GM20431 (cell line): ENCODE data around the gene CHURC1.

Experiments used
- in situ Hi-C: fragments of 300-500 bp; cut with MseI, MboI; formaldehyde crosslinking; loops from one replicate; pipeline ENCODE4 v1.15.0; 2020; ENCODE audit warnings: low sequenced_read_pairs; ENCODE audit not compliant: unreplicated experiment

The CHURC1 gene

DNA sequence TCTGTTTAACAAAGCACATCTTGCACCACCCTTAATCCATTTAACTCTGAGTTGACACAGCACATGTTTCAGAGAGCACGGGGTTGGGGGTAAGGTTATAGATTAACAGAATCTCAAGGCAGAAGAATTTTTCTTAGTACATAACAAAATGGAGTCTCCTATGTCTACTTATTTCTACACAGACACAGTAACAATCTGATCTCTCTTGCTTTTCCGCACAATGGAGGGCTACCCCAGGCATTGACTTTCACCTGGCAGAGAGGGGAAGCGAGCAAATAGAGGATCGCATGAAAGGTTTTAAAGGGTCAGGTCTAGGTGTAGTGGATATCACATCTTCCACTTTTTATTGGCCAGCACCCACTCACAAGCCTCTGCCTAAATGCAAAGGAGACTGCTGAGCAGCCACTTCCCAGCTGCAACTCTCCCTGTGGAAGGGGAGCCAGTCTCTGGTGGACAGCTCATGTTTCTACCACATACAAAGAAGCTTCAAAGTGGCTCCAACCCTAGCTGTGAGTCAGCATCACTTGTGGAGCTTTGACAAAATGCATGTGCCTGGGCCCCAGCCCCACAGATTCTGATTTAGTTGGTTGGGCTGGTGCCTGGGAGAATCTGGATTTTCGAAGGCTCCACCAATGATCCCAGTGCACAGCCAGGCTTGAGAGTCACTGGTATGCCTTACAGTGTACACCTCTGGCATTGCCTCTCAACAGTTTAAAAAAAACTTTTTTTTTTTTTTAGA is 65.2 kb downstream of the CHURC1 start:
- in situ Hi-C loops, result no loop called here

DNA sequence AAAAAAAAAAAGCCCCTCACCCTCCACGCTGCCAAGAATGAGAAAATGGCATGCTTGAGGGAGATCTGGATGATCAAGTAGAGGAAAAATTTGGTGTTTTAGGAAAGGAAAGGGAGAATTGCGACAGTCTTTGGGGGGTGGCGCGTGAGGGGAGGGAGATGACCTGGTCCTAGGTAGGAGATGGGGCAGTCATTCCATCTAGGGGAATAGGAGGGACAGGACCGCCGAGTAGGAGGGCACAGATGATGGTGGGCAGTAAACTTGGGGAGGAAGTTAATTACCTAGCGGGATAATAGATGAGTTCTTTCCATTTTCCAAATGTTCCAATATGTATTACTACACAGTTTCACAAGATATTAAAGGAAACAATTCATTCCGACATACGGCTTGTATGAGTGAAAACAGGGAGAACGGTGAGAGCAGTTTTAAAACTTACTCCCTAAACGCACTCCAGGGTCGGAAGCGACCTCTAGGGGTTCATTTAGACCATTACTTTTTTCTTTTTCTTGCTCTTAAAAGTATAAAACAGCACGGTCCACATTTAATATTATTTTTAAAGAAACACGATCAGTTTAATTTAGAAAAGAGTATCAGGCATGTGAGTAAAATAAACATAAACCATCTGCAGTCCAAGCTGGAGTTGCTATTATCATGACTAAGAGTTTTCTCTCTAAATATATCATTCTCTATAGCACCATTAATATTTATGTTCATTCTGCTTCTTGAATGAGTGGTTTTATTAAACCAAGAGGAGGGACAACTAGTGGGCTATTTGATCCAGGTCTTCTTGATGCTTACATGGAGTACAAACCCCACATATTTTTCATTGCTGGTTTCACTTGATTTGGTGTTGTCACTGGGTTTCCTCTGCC is 69.4 kb downstream of the CHURC1 start:
- in situ Hi-C loops, result no loop called here
